ENCODE data around the gene GNA12. TPM values are rescaled to one million over a fixed set of nuclear protein-coding genes. Genes with fewer than 3 reads are reported as not detected.

Gene GNA12
- total RNA-seq, 1 experiment from 2014 or later: 6.3 TPM

Other genes starting within 250 kb of the GNA12 start
- 16.5 and 18.3 TPM in 2 replicates for gene TTYH3, start 212.3 kb downstream of the GNA12 start, total RNA-seq (2014; rRNA removed; shearing (Covaris generic))
- 0.29 TPM in 1 of 2 replicates, not detected in the other for gene AMZ1, start 156.1 kb downstream of the GNA12 start, total RNA-seq (2014; rRNA removed; shearing (Covaris generic))
- gene CARD11, start 199.6 kb upstream of the GNA12 start, total RNA-seq (2014; rRNA removed; shearing (Covaris generic)): 4.5 and 4.7 TPM in 2 replicates

All from Daoy (cell line).